Fibroblast of lung (primary cell): ENCODE measurements around the gene EXD1.

Source experiments
- EZH2 ChIP-seq: IDR thresholded peaks from 2 replicates; pipeline ENCODE4 v1.5.1; 2012; ENCODE audit warnings: low read length, control low read depth, mild to moderate bottlenecking; ENCODE audit errors: missing control alignments
- TF ChIP-seq, protein P1 (sequence below), 2 donors: IDR thresholded peaks in 1 of 2; conservative IDR thresholded peaks in 1 of 2; 1 replicate in 1 of 2; 2 replicates in 1 of 2; pipeline ENCODE4 v1.5.1; 2011 to 2012; ENCODE audit warnings: low read length in 2 of 2, control low read depth in 1 of 2, inconsistent platforms in 1 of 2, low read depth in 1 of 2, mild to moderate bottlenecking in 1 of 2

- TF ChIP-seq, protein P1, sequence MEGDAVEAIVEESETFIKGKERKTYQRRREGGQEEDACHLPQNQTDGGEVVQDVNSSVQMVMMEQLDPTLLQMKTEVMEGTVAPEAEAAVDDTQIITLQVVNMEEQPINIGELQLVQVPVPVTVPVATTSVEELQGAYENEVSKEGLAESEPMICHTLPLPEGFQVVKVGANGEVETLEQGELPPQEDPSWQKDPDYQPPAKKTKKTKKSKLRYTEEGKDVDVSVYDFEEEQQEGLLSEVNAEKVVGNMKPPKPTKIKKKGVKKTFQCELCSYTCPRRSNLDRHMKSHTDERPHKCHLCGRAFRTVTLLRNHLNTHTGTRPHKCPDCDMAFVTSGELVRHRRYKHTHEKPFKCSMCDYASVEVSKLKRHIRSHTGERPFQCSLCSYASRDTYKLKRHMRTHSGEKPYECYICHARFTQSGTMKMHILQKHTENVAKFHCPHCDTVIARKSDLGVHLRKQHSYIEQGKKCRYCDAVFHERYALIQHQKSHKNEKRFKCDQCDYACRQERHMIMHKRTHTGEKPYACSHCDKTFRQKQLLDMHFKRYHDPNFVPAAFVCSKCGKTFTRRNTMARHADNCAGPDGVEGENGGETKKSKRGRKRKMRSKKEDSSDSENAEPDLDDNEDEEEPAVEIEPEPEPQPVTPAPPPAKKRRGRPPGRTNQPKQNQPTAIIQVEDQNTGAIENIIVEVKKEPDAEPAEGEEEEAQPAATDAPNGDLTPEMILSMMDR (conservative IDR thresholded peaks at IDR 0.05 in 1 of 2, IDR thresholded peaks at IDR 0.05 in 1 of 2; ENCODE audit: low read depth in 1 of 2, low read length in 2 of 2) = no peak
- no peak for TF ChIP-seq EZH2
Measured at GRCh38 chr15:41219381-41219780, 11.2 kb downstream of the EXD1 start.
